Activated CD4-positive, alpha-beta T cell treated with anti-CD3 and anti-CD28 coated beads for 36 hours (primary cell): ENCODE measurements around the gene HOXB6. TPM values are rescaled to one million over a fixed set of nuclear protein-coding genes. Genes with fewer than 3 reads are reported as not detected.
A peak's percentile ranks its signal among the peaks of the same experiment; 100 is the strongest.

Experiments used
- ATAC-seq: fragments of 200-7000 bp; cut with Tn5 transposase; one replicate; pipeline ENCODE4 v1.10.0; 2021; ENCODE audit warnings: mild to moderate bottlenecking, moderate library complexity
- CTCF ChIA-PET: fragments of 350-600 bp; sonication (Branson Sonifier 250); formaldehyde crosslinking; loops from one replicate; lab custom pipeline; 2021; ENCODE audit warnings: antibody characterized with exemption; lab: Charles Lee
- POLR2A ChIA-PET: fragments of 350-600 bp; sonication (Branson Sonifier 250); formaldehyde crosslinking; loops from one replicate; lab custom pipeline; 2021; ENCODE audit warnings: antibody characterized with exemption, inconsistent platforms; lab: Charles Lee
- DNase-seq: peaks from one replicate; pipeline ENCODE4 v3.0.0-alpha.2; 2020
- H3K27ac Mint-ChIP-seq: one replicate; pipeline ENCODE4 v1.8.0; 2021; ENCODE audit warnings: mixed read lengths
- H3K27me3 Mint-ChIP-seq: one replicate; pipeline ENCODE4 v1.8.0; 2021; ENCODE audit warnings: mixed read lengths
- H3K36me3 Mint-ChIP-seq: one replicate; pipeline ENCODE4 v1.8.0; 2021; ENCODE audit warnings: low read depth, mixed read lengths
- H3K4me1 Mint-ChIP-seq: one replicate; pipeline ENCODE4 v1.8.0; 2021; ENCODE audit warnings: mixed read lengths
- H3K4me3 Mint-ChIP-seq: one replicate; pipeline ENCODE4 v1.8.0; 2021; ENCODE audit warnings: mild to moderate bottlenecking, moderate library complexity, mixed read lengths
- H3K9me3 Mint-ChIP-seq: one replicate; pipeline ENCODE4 v1.8.0; 2021; ENCODE audit warnings: low read depth, mixed read lengths
- intact Hi-C, 2 experiments: fragments of 100-400 bp; cut with DNase I in 1 of 2; cut with micrococcal nuclease in 1 of 2; formaldehyde crosslinking; loops; one replicate each; pipeline versions ENCODE4 v1.14.2 to v1.15.1; 2022 to 2024; cut with DNase I, micrococcal nuclease
- total RNA-seq, 2 experiments: library from RNA; stranded (reverse); gene quantifications; one replicate each; pipeline ENCODE4 v1.2.3, GENCODE V29; 2021

Gene HOXB6
- total RNA-seq, 2 experiments from 2014 or later: not detected

DNA sequence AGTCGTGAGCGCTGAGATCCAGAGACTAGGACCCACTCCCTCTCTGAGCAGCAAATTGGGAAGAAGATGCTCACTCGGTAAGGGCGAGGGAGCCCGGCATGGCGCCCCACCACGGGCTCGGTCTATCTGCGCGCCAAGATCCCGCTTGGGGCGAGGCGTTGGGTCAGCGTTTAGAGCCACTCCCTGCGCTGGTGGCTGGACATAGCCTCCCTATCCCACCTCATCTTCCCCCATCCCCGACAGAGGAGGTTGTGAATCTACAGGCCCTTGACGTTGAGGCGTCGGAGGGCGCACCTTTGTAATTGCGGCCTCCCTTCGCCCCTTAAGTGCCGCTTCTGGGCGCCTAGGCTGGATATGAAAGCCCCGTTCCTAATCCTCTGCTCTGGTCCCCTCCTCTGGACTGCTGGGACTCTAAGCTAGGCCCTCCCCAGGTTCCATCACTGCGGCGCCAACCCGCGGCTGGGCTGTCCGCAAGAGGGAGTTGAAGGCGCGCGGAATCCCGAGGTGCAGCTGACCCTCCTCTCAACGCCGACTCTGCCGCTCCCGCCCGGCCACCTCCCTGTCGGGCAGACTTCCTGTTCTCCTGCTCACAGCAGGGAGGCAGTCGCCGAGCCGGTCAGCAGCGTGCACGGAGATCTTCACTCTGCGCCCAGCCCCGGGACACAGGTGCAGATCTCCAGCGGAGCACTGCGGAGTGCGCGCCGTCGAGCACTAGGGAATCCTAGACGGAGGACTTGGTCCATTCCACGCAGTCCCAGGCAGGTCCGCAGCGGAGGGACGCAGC is 37.5 kb upstream of the HOXB6 start:
- ChIA-PET POLR2A (no interaction called here), CTCF (interaction anchor here (0.6 to 1.0 kb wide), 2 partner anchors 17 to 204 kb away, joined by 3 read pairs; no protein-coding TSS in a partner anchor)
- no peak for ATAC-seq
- no peaks in the 10 kb centered on the region for H3K9me3 Mint-ChIP-seq
- intact Hi-C loops: no loop called here
- no peak for DNase-seq
- H3K36me3 Mint-ChIP-seq: no peaks in the 10 kb centered on the region
- H3K27me3 Mint-ChIP-seq: peaks cover 79% of the 10 kb centered on the region
- peaks cover 10% of the 10 kb centered on the region for H3K4me1 Mint-ChIP-seq
- H3K27ac Mint-ChIP-seq: no peak overlapping the region
- H3K4me3 Mint-ChIP-seq: no peak overlapping the region

DNA sequence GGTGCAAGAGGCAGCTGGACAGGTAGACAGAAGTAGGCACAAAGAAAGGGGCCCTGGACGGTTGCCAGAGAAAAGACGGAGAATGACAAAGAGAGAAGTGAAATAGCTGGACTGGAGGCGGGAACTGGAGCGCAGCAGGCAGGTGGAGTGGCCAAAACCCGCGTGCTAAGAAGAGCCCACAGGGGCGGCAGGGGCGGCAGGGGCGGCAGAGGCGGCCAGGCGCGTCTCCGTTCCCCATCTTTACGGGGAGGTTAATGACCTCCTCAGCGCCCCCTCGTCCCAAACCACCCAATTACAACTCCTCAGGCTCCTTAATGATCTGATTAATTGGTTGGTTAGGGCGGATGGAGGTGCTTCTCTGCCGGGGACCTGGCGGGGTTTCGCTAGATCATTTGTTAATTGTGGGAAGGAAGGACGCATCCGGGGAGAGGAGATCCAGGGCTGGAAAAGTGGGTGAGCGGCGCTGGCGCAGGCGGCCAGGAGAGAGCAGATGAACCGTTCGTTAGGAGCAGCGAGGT is 36.8 kb upstream of the HOXB6 start:
- no peaks in the 10 kb centered on the region for H3K36me3 Mint-ChIP-seq
- H3K4me1 Mint-ChIP-seq: peaks cover 5% of the 10 kb centered on the region
- no peak for DNase-seq
- POLR2A ChIA-PET: no interaction called here
- CTCF ChIA-PET: interaction anchor here (0.6 to 2.0 kb wide), 5 partner anchors 12 to 204 kb away, joined by 3 to 9 read pairs (median 3); no protein-coding TSS in a partner anchor
- no peaks in the 10 kb centered on the region for H3K9me3 Mint-ChIP-seq
- intact Hi-C loops: no loop called here
- H3K27me3 Mint-ChIP-seq: peaks cover 80% of the 10 kb centered on the region
- ATAC-seq: no peak
- H3K27ac Mint-ChIP-seq: no peak overlapping the region
- no peak overlapping the region for H3K4me3 Mint-ChIP-seq

DNA sequence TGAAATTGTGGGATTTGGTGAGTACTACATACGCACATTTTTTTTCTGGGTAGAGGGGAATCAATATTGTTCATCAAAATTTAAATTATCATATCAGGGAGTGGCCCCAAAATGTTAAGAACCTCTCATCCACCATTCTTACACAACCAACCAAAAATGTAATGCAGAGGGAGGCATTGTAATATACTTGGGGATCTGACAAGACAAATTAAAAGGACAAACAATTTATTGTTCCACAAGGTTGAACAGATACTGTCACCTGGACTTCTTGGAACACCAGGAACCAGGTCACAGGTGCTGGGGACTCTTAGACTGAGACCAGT is 36.0 kb upstream of the HOXB6 start:
- Mint-ChIP-seq H3K27me3 (peaks cover 84% of the 10 kb centered on the region), H3K4me1 (peaks cover 5% of the 10 kb centered on the region)
- POLR2A ChIA-PET: no interaction called here

GRCh38 chr17:48639982-48640857 is 35.4 kb upstream of the HOXB6 start:
- H3K4me1 Mint-ChIP-seq: peaks cover 3% of the 10 kb centered on the region
- intact Hi-C loops: no loop called here
- H3K4me3 Mint-ChIP-seq: no peak overlapping the region
- H3K9me3 Mint-ChIP-seq: no peaks in the 10 kb centered on the region
- ChIA-PET POLR2A (no interaction called here), CTCF (interaction anchor here (0.7 to 2.0 kb wide), 12 partner anchors 14 to 613 kb away, joined by 3 to 9 read pairs (median 4); partner anchors contain the start of gene HOXB9)
- H3K36me3 Mint-ChIP-seq: no peaks in the 10 kb centered on the region
- peaks cover 84% of the 10 kb centered on the region for H3K27me3 Mint-ChIP-seq
- no peak for DNase-seq
- ATAC-seq: no peak
- peak overlapping the region; percentile 4 for H3K27ac Mint-ChIP-seq

More for the DNA sequence above, 36.0 kb upstream of the HOXB6 start:
- intact Hi-C loops: no loop called here
- Mint-ChIP-seq H3K4me3 (no peak overlapping the region), H3K9me3 (no peaks in the 10 kb centered on the region), H3K36me3 (no peaks in the 10 kb centered on the region), H3K27ac (peak overlapping the region; percentile 4)
- CTCF ChIA-PET: interaction anchor here (0.6 to 2.0 kb wide), 8 partner anchors 22 to 614 kb away, joined by 3 to 9 read pairs (median 4); no protein-coding TSS in a partner anchor
- ATAC-seq (no peak), DNase-seq (no peak)

- POLR2A ChIA-PET: interaction anchor here (0.7 kb wide), 1 partner anchor 146 kb away, joined by 3 read pairs; no protein-coding TSS in a partner anchor
- intact Hi-C loops: no loop called here
Measured at GRCh38 chr17:48639136-48639535, 34.4 kb upstream of the HOXB6 start.

DNA sequence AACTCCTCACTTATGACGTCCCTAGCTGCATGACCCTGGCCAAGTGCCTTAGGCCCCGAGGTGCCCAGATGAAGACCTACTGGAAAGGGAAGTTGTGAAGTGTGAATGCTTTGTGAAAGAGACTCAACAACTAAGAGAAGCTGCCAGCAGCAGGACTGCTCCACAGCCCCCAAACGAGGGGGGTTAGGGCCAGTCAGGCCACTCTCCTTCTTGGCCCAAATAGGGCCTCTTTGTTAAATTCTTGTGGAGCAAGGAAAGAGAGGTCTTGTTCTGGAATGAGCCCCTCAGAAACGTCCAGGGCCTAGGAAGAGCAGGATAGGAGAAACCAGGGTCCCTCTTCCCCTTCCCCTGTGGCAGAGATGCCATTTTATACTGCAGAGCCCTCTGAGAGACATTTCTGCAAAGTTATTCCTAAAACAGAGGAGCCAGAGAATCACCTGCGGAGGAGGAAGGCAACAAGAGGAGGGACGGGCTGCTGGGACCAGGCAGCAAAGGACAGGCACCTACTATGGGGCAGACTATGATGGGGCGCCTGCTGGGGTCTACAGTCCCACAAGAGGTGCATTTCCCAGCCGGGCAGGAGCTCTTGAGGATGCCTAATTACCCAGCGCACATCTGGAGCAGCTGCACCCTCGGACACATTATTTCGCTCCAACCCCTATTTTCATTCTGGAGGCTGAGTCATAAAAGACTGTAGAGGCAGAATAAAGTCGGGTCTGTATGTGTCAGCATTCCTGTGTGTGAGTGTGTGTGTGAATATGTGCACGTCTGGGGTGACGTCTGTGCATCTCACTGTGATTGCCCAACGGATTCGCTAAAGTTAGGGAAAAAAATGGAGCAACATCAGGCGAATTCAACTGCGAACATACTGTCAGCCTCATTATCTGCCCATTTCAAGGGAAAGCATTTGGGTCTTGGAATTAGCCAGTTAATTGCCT is 32.8 kb upstream of the HOXB6 start:
- Mint-ChIP-seq H3K27ac (no peak overlapping the region), H3K36me3 (no peaks in the 10 kb centered on the region), H3K4me3 (no peak overlapping the region), H3K4me1 (peaks cover 3% of the 10 kb centered on the region), H3K9me3 (no peaks in the 10 kb centered on the region), H3K27me3 (peaks cover 80% of the 10 kb centered on the region)
- intact Hi-C loops: no loop called here
- ChIA-PET CTCF (interaction anchor here (0.6 to 3.5 kb wide), 18 partner anchors 12 to 333 kb away, joined by 3 to 32 read pairs (median 5); partner anchors contain the start of genes HOXB8, HOXB9 and PRAC2), POLR2A (no interaction called here)
- DNase-seq: no peak
- no peak for ATAC-seq

More at GRCh38 chr17:48639136-48639535, 34.4 kb upstream of the HOXB6 start:
- DNase-seq: no peak
- H3K9me3 Mint-ChIP-seq: no peaks in the 10 kb centered on the region
- no peak overlapping the region for H3K4me3 Mint-ChIP-seq
- no peak overlapping the region for H3K27ac Mint-ChIP-seq
- ATAC-seq: no peak
- CTCF ChIA-PET: interaction anchor here (0.7 to 1.9 kb wide), 3 partner anchors 13 to 599 kb away, joined by 3 to 5 read pairs (median 5); partner anchors contain the start of gene HOXB9
- peaks cover 85% of the 10 kb centered on the region for H3K27me3 Mint-ChIP-seq
- peaks cover 3% of the 10 kb centered on the region for H3K4me1 Mint-ChIP-seq
- no peaks in the 10 kb centered on the region for H3K36me3 Mint-ChIP-seq

DNA sequence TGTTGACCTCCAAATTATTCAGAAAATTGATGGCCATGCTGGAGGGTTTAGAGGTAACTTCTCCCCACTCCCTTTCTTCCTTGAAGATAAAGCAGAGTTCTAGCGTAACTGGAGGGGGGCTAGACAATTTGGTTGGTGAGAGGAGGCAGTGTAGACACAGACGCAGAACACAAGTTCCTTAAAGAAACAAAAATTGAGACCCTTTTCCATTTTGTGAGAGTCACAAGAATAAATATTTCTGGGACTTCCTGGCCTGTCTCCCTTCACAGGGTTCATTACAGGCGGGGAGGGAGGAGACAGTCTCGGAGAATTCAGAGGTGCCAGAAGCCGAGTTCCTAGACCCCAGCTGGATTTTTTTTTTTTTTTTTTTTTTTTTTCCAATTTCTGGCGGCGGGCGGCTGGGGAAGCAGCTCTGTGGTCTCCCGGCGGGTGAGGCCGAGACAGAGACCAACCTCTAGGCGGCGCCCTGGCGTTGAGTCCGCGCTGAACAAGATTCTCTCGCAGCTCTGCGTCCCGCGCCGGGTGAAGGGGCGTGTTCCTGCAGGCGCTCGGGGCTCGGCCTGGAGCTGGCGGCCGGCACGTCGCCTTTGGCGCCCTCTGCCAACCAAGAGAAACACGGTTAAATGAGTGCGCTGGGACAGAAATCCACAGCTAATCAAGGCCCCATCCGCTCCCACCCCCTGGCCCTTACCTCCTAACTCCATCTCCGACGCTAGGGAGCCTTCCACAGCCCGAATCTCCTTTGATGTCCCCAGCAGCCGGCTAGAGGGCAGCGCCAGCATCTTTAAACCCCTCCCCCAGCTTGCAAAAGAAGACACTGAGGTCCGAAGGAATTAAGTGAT is 31.6 kb upstream of the HOXB6 start:
- POLR2A ChIA-PET: interaction anchor here (0.5 to 1.1 kb wide), 4 partner anchors 11 to 955 kb away, joined by 3 to 6 read pairs (median 4); no protein-coding TSS in a partner anchor
- peak; percentile 95 for ATAC-seq
- Mint-ChIP-seq H3K4me1 (no peaks in the 10 kb centered on the region), H3K4me3 (no peak overlapping the region), H3K36me3 (no peaks in the 10 kb centered on the region), H3K27me3 (peaks cover 74% of the 10 kb centered on the region), H3K9me3 (no peaks in the 10 kb centered on the region), H3K27ac (no peak overlapping the region)
- DNase-seq: peak; percentile 91
- CTCF ChIA-PET: interaction anchor here (0.5 to 3.5 kb wide), 34 partner anchors 11 to 554 kb away, joined by 3 to 32 read pairs (median 4); partner anchors contain the start of genes HOXB13, HOXB5, HOXB8 and HOXB9
- intact Hi-C loops: no loop called here

- intact Hi-C loops: no loop called here
- H3K4me3 Mint-ChIP-seq: peak overlapping the region; percentile 49
- CTCF ChIA-PET: interaction anchor here (0.6 to 3.5 kb wide), 9 partner anchors 10 to 678 kb away, joined by 3 to 32 read pairs (median 3); partner anchors contain the start of gene HOXB9
Measured at GRCh38 chr17:48634493-48635208, 29.9 kb upstream of the HOXB6 start.

GRCh38 chr17:48633266-48633677 is 28.5 kb upstream of the HOXB6 start:
- Mint-ChIP-seq H3K9me3 (no peaks in the 10 kb centered on the region), H3K36me3 (no peaks in the 10 kb centered on the region), H3K27ac (no peak overlapping the region), H3K4me1 (no peaks in the 10 kb centered on the region), H3K4me3 (peak overlapping the region; percentile 49), H3K27me3 (peaks cover 76% of the 10 kb centered on the region)
- ATAC-seq: no peak
- DNase-seq: no peak
- CTCF ChIA-PET: interaction anchor here (0.7 to 2.5 kb wide), 5 partner anchors 9 to 325 kb away, joined by 3 to 12 read pairs (median 5); no protein-coding TSS in a partner anchor
- intact Hi-C loops: no loop called here
- POLR2A ChIA-PET: no interaction called here

More at GRCh38 chr17:48634493-48635208, 29.9 kb upstream of the HOXB6 start:
- ATAC-seq (no peak), DNase-seq (no peak)
- H3K27me3 Mint-ChIP-seq: peaks cover 72% of the 10 kb centered on the region
- H3K27ac Mint-ChIP-seq: no peak overlapping the region
- POLR2A ChIA-PET: interaction anchor here (0.7 kb wide), 1 partner anchor 741 kb away, joined by 3 read pairs; no protein-coding TSS in a partner anchor
- no peaks in the 10 kb centered on the region for H3K4me1 Mint-ChIP-seq
- no peaks in the 10 kb centered on the region for H3K36me3 Mint-ChIP-seq
- no peaks in the 10 kb centered on the region for H3K9me3 Mint-ChIP-seq
